ENCODE data around the gene HOXD11.
A peak's percentile ranks its signal among the peaks of the same experiment; 100 is the strongest.

Gene HOXD11

DNA sequence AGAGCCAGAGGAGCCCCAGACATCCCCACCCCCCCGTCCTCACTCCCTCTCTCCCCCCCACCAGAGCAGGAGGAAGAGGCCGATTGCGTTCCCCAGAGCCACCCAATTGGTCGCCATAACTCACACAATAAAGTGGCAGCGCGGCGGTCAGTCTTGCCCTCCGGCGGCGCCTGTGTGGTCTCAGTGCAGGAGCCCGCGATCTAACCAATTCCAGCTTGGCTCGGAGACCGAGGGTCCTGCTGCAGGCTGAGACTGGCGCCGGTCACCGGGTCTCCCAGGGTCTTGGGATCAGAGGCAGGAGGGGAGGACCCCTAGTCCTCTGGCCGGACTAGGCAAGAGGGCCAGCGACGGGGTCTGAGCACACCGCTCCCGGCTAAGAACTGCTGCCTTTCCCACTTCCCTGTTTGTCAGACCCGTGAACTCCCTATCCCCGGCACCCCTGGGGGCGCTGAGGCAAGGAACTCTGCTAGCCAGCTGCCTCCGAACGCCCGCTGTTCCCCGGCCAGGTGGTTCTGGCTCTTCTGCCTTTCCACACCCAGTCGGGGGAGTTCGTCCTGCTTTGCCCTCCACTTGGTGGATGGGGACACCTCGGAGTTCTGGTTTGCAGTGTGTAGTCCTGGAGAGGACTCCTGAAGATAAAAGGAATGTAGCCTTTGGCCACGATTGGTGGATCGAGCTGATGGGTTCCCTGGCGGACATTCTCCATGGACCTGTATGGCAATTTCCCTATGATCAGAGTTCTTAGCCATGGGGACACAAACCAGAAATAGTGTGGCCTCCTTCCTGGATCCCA is 8.5 kb upstream of the HOXD11 start:
- H2AK5ac ChIP-seq (ENCODE audit: low read depth, low read length): no peak overlapping the region
- H2BK15ac ChIP-seq (ENCODE audit: low read length): no peak overlapping the region
- H3K79me1 ChIP-seq (ENCODE audit: low read depth, low read length): no peaks in the 10 kb centered on the region
- WGBS, 2 donors (ENCODE audit: extremely low coverage in 2 of 2, insufficient read length in 2 of 2, insufficient replicate concordance in 1 of 2): no CpG with 5 or more reads among the region's 35 CpGs
- no peak overlapping the region for H3K4ac ChIP-seq (ENCODE audit: low read length)
- no peak overlapping the region for H4K91ac ChIP-seq (ENCODE audit: low read depth, low read length, poor library complexity)
- no peak overlapping the region for H3K4me3 ChIP-seq (ENCODE audit: low read length in 2 of 2)
- peaks cover 66 to 100% (median 93%) of the 10 kb centered on the region in 3 experiments for H3K27me3 ChIP-seq (ENCODE audit: control insufficient read depth in 3 of 3, insufficient read depth in 3 of 3, low read depth in 1 of 3, low read length in 3 of 3)
- no peak overlapping the region for H2BK5ac ChIP-seq (ENCODE audit: low read length)
- peak overlapping the region; percentile 7 for H2AFZ ChIP-seq (ENCODE audit: low read length)
- H3K9me3 ChIP-seq (replicated peaks in 1 of 2; ENCODE audit: control insufficient read depth in 2 of 2, insufficient read depth in 1 of 2, low read depth in 1 of 2, low read length in 2 of 2): peaks cover 7 to 8% of the 10 kb centered on the region in 2 donors
- no peaks in the 10 kb centered on the region for H3K4me1 ChIP-seq (ENCODE audit: control insufficient read depth in 2 of 2, insufficient read depth in 1 of 2, low read depth in 1 of 2, low read length in 2 of 2)
- H2BK120ac ChIP-seq (ENCODE audit: low read depth, low read length): no peak overlapping the region
- no peak overlapping the region for H3K4me2 ChIP-seq (ENCODE audit: insufficient read depth, low read length, poor library complexity, severe bottlenecking)
- H3K9ac ChIP-seq (ENCODE audit: low read depth, low read length, poor library complexity): no peak overlapping the region
- H3K23ac ChIP-seq (ENCODE audit: low read depth, low read length, poor library complexity): no peak overlapping the region
- no peak overlapping the region for H3K14ac ChIP-seq (ENCODE audit: low read length)
- H2BK12ac ChIP-seq (ENCODE audit: low read length): no peak overlapping the region
- no peak overlapping the region for H4K8ac ChIP-seq (ENCODE audit: low read depth, low read length)
- H3K36me3 ChIP-seq (replicated peaks in 1 of 2; ENCODE audit: control insufficient read depth in 2 of 2, insufficient read depth in 2 of 2, low read length in 2 of 2): no peaks in the 10 kb centered on the region
- no peak overlapping the region for H3K27ac ChIP-seq (replicated peaks; ENCODE audit: low read length)
- no peak overlapping the region for H3K18ac ChIP-seq (ENCODE audit: low read length)
- DNase-seq (ENCODE audit: low spot score): no peak

DNA sequence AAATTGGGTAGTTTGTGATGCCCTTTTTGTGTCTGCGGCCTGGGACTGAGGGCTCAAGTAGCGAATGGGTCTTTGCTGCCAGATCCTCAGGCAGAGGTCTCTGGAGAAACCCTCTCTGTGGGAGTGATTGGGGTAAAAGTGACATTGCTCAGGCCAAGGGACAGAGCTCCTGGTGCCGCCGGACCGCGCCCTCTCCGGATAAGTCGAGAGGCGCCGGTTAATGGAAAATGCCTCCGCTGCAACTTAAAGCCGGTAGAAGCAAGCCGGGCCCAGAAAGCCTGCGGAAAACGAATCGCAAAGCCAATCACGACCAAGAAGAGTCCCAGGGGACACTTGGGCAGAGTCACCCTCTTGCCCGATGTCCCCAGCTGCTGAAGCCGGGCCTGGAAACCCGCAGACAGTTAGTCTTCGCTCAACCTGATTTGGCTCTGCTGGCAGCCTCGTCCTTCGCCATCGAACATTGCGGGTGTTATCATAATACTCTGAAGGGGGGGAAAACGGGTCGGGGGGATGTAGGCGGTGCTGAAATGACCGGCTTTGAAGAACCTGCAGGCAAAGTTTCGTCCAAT is 7.8 kb upstream of the HOXD11 start:
- no peak overlapping the region for H2BK15ac ChIP-seq (ENCODE audit: low read length)
- H3K4me3 ChIP-seq (ENCODE audit: low read length in 2 of 2): no peak overlapping the region
- no peaks in the 10 kb centered on the region for H3K79me1 ChIP-seq (ENCODE audit: low read depth, low read length)
- no CpG with 5 or more reads among the region's 30 CpGs for WGBS, 2 donors (ENCODE audit: extremely low coverage in 2 of 2, insufficient read length in 2 of 2, insufficient replicate concordance in 1 of 2)
- H3K9me3 ChIP-seq (replicated peaks in 1 of 2; ENCODE audit: control insufficient read depth in 2 of 2, insufficient read depth in 1 of 2, low read depth in 1 of 2, low read length in 2 of 2): peaks cover 7 to 8% of the 10 kb centered on the region in 2 donors
- no peak overlapping the region for H2AK5ac ChIP-seq (ENCODE audit: low read depth, low read length)
- no peak overlapping the region for H3K27ac ChIP-seq (replicated peaks; ENCODE audit: low read length)
- H3K4me1 ChIP-seq (ENCODE audit: control insufficient read depth in 2 of 2, insufficient read depth in 1 of 2, low read depth in 1 of 2, low read length in 2 of 2): no peaks in the 10 kb centered on the region
- H3K23ac ChIP-seq (ENCODE audit: low read depth, low read length, poor library complexity): no peak overlapping the region
- H2BK5ac ChIP-seq (ENCODE audit: low read length): no peak overlapping the region
- no peak overlapping the region for H4K8ac ChIP-seq (ENCODE audit: low read depth, low read length)
- no peak overlapping the region for H2BK12ac ChIP-seq (ENCODE audit: low read length)
- no peak overlapping the region for H3K18ac ChIP-seq (ENCODE audit: low read length)
- H2AFZ ChIP-seq (ENCODE audit: low read length): no peak overlapping the region
- H3K36me3 ChIP-seq (replicated peaks in 1 of 2; ENCODE audit: control insufficient read depth in 2 of 2, insufficient read depth in 2 of 2, low read length in 2 of 2): no peaks in the 10 kb centered on the region
- H3K9ac ChIP-seq (ENCODE audit: low read depth, low read length, poor library complexity): no peak overlapping the region
- H3K4ac ChIP-seq (ENCODE audit: low read length): no peak overlapping the region
- no peak overlapping the region for H4K91ac ChIP-seq (ENCODE audit: low read depth, low read length, poor library complexity)
- DNase-seq (ENCODE audit: low spot score): no peak
- no peak overlapping the region for H3K14ac ChIP-seq (ENCODE audit: low read length)
- no peak overlapping the region for H3K4me2 ChIP-seq (ENCODE audit: insufficient read depth, low read length, poor library complexity, severe bottlenecking)
- no peak overlapping the region for H2BK120ac ChIP-seq (ENCODE audit: low read depth, low read length)
- peaks cover 69 to 100% (median 93%) of the 10 kb centered on the region in 3 experiments for H3K27me3 ChIP-seq (ENCODE audit: control insufficient read depth in 3 of 3, insufficient read depth in 3 of 3, low read depth in 1 of 3, low read length in 3 of 3)

DNA sequence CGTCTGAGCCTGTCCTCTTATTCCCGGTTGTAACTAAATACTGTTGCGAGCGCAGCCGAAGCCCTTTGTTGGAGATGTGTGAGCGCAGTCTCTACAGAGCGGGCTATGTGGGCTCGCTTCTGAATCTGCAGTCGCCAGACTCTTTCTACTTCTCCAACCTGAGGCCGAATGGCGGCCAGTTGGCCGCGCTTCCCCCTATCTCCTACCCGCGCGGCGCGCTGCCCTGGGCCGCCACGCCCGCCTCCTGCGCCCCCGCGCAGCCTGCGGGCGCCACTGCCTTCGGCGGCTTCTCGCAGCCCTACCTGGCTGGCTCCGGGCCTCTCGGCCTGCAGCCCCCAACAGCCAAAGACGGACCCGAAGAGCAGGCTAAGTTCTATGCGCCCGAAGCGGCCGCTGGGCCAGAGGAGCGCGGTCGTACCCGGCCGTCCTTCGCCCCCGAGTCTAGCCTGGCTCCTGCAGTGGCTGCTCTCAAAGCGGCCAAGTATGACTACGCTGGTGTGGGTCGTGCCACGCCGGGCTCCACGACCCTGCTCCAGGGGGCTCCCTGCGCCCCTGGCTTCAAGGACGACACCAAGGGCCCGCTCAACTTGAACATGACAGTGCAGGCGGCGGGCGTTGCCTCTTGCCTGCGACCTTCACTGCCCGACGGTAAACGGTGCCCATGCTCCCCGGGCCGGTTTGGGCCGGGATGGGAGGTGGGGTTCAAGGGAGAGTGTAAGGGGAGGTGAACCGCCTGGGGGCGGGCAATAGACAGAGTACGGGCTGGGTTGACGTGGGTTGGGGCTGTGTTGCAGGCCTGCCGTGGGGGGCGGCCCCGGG is 7.1 kb upstream of the HOXD11 start, which contains the start of gene HOXD12:
Gene HOXD12 (plus strand): TSS at position 68 of the 819 bp plus-strand sequence. CDS start 7 bp downstream, at position 75.
- no peak within 1 kb of the TSS for H4K91ac ChIP-seq (ENCODE audit: low read depth, low read length, poor library complexity)
- H2AFZ ChIP-seq (ENCODE audit: low read length): peak within 1 kb of the TSS; percentile 30
- H2AK5ac ChIP-seq (ENCODE audit: low read depth, low read length): no peak within 1 kb of the TSS
- no peak within 1 kb of the TSS for H2BK12ac ChIP-seq (ENCODE audit: low read length)
- WGBS, 2 donors (ENCODE audit: extremely low coverage in 2 of 2, insufficient read length in 2 of 2, insufficient replicate concordance in 1 of 2): no CpG with 5 or more reads among the region's 70 CpGs
- H3K18ac ChIP-seq (ENCODE audit: low read length): no peak within 1 kb of the TSS
- H3K9me3 ChIP-seq (replicated peaks in 1 of 2; ENCODE audit: control insufficient read depth in 2 of 2, insufficient read depth in 1 of 2, low read depth in 1 of 2, low read length in 2 of 2): peaks cover 7 to 8% of the 10 kb centered on the region in 2 donors
- no peak within 1 kb of the TSS for H3K23ac ChIP-seq (ENCODE audit: low read depth, low read length, poor library complexity)
- no peak within 1 kb of the TSS for H2BK5ac ChIP-seq (ENCODE audit: low read length)
- no peak within 1 kb of the TSS for H2BK120ac ChIP-seq (ENCODE audit: low read depth, low read length)
- no peak within 1 kb of the TSS for H2BK15ac ChIP-seq (ENCODE audit: low read length)
- no peaks in the 10 kb centered on the region for H3K79me1 ChIP-seq (ENCODE audit: low read depth, low read length)
- H4K8ac ChIP-seq (ENCODE audit: low read depth, low read length): no peak within 1 kb of the TSS
- H3K4ac ChIP-seq (ENCODE audit: low read length): no peak within 1 kb of the TSS
- DNase-seq (ENCODE audit: low spot score): no peak
- no peaks in the 10 kb centered on the region for H3K4me1 ChIP-seq (ENCODE audit: control insufficient read depth in 2 of 2, insufficient read depth in 1 of 2, low read depth in 1 of 2, low read length in 2 of 2)
- no peak within 1 kb of the TSS for H3K9ac ChIP-seq (ENCODE audit: low read depth, low read length, poor library complexity)
- no peaks in the 10 kb centered on the region for H3K36me3 ChIP-seq (replicated peaks in 1 of 2; ENCODE audit: control insufficient read depth in 2 of 2, insufficient read depth in 2 of 2, low read length in 2 of 2)
- peak within 1 kb of the TSS; percentile 28 for H3K14ac ChIP-seq (ENCODE audit: low read length)
- H3K4me2 ChIP-seq (ENCODE audit: insufficient read depth, low read length, poor library complexity, severe bottlenecking): no peak within 1 kb of the TSS
- H3K27me3 ChIP-seq (ENCODE audit: control insufficient read depth in 3 of 3, insufficient read depth in 3 of 3, low read depth in 1 of 3, low read length in 3 of 3): peaks cover 74 to 100% (median 95%) of the 10 kb centered on the region in 3 experiments
- H3K27ac ChIP-seq (replicated peaks; ENCODE audit: low read length): no peak within 1 kb of the TSS
- no peak within 1 kb of the TSS for H3K4me3 ChIP-seq (ENCODE audit: low read length in 2 of 2)
